Measurements from ENCODE around the gene CAB39L. TPM values are rescaled to one million over a fixed set of nuclear protein-coding genes. Genes with fewer than 3 reads are reported as not detected.
A peak's percentile ranks its signal among the peaks of the same experiment; 100 is the strongest.

Gene CAB39L
- total RNA-seq, 1 donor = 19.9 TPM

DNA sequence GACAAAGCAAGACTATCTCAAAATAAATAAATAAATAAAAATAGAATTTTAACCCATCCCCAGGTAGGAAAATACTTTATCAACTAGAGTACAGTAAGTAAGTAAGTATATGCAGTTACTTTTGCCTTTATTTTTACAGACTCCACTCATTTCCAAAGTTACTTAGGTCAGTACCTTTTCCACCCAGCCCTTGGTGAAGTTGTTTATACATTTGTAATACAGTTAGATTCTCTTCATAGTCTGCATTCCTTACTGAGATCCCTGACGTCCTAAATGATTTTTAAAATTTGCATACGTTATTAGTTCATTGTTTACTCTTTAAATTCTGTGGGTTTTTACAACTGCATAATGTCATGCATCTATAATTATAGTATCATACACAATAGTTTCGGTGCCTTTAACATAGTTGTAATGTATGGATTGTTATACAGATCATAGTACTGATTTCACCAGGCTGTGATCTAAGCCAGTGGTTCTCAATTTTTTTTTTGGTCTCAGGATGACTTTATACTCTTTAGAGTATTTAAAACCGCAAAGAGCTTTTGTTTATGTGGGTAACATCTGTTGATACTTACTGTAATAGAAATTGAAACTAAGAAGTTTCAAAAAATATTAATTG lies 10.6 kb upstream of the CAB39L start:
- no peak overlapping the region for H3K4me3 ChIP-seq (ENCODE audit: low read depth, low read length)
- DNase-seq (ENCODE audit: low read depth) = peak; percentile 31
- TF ChIP-seq, protein P1, sequence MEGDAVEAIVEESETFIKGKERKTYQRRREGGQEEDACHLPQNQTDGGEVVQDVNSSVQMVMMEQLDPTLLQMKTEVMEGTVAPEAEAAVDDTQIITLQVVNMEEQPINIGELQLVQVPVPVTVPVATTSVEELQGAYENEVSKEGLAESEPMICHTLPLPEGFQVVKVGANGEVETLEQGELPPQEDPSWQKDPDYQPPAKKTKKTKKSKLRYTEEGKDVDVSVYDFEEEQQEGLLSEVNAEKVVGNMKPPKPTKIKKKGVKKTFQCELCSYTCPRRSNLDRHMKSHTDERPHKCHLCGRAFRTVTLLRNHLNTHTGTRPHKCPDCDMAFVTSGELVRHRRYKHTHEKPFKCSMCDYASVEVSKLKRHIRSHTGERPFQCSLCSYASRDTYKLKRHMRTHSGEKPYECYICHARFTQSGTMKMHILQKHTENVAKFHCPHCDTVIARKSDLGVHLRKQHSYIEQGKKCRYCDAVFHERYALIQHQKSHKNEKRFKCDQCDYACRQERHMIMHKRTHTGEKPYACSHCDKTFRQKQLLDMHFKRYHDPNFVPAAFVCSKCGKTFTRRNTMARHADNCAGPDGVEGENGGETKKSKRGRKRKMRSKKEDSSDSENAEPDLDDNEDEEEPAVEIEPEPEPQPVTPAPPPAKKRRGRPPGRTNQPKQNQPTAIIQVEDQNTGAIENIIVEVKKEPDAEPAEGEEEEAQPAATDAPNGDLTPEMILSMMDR (IDR thresholded peaks at IDR 0.05; ENCODE audit: insufficient read depth, low read length) = no peak

DNA sequence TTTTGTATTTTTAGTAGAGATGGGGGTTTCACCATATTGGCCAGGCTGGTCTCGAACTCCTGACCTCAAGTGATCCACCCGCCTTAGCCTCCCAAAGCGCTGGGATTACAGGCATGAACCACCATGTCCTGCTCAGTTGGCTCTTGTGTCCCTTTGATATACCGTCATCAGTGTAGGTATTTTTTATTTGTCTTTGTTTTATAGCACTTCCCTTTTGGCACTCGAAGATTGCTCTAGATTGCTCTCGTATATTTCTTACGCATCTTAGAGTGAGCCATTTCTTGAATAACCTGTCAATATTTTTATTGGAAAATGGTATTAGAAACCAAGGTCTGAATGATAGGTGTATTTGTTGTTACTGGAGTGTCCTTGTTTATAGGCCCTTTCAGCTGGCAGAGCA lies 9.6 kb upstream of the CAB39L start:
- DNase-seq (ENCODE audit: low read depth) = no peak
- no peak overlapping the region for H3K4me3 ChIP-seq (ENCODE audit: low read depth, low read length)
- TF ChIP-seq, protein P1 (IDR thresholded peaks at IDR 0.05; ENCODE audit: insufficient read depth, low read length) = no peak

DNA sequence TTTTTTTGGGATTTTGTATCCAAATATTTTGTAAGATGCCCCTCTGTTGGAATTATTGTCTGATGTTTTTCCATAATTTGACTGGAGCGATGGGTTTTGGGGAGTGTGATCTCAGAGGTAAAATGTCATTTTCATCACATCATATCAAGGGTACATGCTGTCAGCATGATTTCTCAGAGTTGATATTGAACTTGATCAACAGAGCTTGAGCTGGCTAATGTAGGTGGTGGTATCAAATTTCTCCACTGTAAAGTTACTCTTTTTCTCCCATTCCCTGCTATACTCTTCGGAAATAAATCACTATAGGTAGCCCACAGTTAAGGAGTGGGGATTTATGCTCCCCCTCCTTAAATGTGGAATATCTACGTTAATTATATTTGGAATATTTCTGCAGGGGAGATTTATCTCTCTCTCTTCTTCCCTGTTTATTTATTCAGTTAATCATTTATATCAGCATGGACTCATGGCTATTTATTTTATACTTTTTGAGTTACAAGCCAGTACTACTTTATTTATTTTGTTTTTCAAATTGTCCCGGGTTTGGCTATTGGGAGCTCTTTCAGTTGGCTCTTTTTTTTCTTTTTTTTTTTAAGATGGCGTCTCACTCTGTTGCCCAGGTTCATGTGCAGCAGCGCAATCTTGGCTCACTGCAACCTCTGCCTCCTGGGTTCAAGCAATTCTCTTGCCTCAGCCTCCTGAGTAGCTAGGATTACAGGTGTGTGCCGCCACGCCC lies 9.0 kb upstream of the CAB39L start:
- no peak for DNase-seq (ENCODE audit: low read depth)
- H3K4me3 ChIP-seq (ENCODE audit: low read depth, low read length) = no peak overlapping the region
- TF ChIP-seq, protein P1 (IDR thresholded peaks at IDR 0.05; ENCODE audit: insufficient read depth, low read length) = no peak

DNA sequence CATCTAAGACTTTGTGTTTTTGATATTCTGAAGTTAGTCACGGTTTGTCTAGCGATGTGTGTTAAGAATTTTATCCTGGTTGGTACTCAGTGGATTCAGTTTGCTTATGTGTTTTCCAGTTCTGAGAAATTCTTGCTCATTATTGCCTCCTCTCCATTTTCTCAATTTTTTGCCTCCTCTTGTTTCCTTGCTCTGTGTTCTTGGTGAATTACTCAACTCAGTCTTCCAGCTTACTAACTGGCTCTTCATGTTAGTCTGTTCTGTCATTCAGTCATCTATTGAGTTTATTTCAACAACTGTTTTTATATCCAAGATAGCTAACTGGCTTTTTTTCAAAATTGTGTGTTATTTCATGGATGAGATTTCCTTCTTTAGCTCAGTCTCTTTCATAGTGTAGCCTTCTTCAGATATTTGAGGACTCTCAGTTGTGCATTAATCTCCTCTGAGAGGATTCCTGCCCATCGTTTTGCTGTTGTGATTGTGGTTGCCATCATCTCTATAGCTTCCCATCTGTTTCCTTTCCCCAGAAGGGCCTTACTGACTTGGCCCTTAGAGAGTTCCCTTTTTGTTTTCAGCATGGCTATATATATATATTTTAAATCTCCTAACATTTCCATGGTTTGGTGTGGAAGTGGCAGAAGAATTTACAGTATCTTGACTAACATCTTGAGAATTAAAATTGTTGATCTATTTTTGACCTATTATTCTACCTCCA lies 6.4 kb upstream of the CAB39L start:
- TF ChIP-seq, protein P1 (IDR thresholded peaks at IDR 0.05; ENCODE audit: insufficient read depth, low read length) = no peak
- H3K4me3 ChIP-seq (ENCODE audit: low read depth, low read length) = no peak overlapping the region
- no peak for DNase-seq (ENCODE audit: low read depth)

DNA sequence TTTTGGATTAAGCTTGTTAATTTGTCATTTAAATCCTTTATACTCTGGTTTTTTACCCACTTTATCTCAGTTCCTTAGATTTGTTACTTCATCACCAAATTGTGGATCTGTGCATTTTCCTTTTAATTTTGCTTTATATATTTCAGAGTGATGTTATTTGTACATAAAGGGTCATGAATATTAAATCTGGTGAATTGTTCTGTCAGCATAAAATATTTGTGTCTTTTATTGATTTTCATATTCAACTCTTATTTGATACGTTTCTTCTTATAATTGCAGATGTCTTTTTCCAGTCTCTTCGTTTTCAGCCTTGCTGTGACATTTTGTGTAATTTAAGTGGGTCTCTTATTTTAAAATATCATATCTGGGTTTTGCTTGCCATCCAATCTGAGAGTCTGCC lies 4.9 kb upstream of the CAB39L start:
- TF ChIP-seq, protein P1 (IDR thresholded peaks at IDR 0.05; ENCODE audit: insufficient read depth, low read length) = no peak
- DNase-seq (ENCODE audit: low read depth) = no peak

DNA sequence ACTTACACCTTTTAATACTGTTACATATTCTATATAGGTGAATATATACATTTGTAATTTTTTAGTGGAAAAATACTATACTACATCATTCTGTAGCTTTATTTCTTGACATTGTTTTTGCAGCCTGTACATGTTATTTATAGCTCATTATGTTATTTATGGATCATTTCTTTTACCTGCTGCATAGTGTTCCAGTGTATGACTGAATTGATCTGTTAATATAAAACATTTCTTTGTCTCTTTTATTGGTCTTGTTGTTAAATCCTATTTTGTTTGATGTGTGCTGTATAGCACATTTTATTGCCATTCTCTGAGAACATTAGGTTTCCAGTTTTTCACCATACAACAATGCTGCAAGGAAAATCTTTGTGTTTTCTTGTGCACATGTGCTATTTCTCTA lies 2.6 kb upstream of the CAB39L start:
- TF ChIP-seq, protein P1 (IDR thresholded peaks at IDR 0.05; ENCODE audit: insufficient read depth, low read length) = no peak
- DNase-seq (ENCODE audit: low read depth) = no peak
- no peak overlapping the region for H3K4me3 ChIP-seq (ENCODE audit: low read depth, low read length)

More for the DNA sequence above, 4.9 kb upstream of the CAB39L start:
- H3K4me3 ChIP-seq (ENCODE audit: low read depth, low read length) = no peak overlapping the region

Measured in fibroblast of the aortic adventitia (primary cell).